Activated gamma-delta T cell treated with anti-CD3 and anti-CD28 coated beads, Interleukin-2, amount 50 U/mL, for 16 hours (primary cell): Measurements from ENCODE around the gene ETV5.
"Not testable (repeated sequence)": the region's sequence is repeated elsewhere in the genome, so short reads cannot be mapped to it uniquely, and the experiment has no call there.

ENCODE experiments used
- DNase-seq: peaks from one replicate; pipeline ENCODE4 v3.0.0-alpha.2; 2020; ENCODE audit warnings: low read depth

The ETV5 gene

GRCh38 chr3:186067360-186068242 lies 41.3 kb downstream of the ETV5 start:
- DNase-seq: no peak

GRCh38 chr3:186060222-186060621 lies 48.7 kb downstream of the ETV5 start:
- no peak for DNase-seq

DNA sequence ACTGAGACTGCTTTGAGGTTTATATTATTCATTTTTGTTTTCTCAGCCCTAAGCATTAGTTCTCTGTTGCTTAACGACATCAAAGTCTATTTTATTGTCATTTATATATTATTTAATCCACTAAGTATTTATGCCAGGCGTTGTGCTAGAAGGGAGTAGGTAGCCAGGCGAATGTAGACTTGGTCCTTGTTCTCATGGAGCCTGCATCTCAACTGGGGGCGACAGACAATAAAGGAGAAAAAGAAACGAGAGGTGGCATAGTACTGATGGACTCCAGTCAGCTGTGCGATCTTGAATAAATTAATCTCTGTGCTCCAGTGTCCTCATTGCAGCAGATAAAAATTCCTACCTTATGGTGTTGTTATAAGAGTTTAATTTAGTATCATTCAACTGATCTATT lies 49.7 kb downstream of the ETV5 start:
- DNase-seq: no peak

DNA sequence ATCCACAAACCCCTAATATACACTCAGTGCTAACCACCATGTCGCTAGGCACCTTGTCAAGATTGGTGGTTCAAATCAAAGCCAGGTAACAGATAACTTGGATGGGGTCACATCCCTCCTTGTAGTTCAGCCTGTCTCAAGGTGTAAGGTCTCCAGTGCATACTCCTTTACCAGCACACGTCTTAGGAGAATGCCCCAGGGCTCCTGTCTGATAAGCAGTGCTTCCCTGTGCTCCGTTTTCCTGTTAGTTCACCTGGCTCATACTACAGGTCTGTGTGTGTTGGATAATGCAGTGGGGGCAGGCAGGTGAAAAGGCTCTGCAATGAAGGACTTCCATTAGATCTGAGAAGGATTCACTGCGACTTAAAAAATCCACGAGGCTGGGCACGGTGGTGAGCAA lies 50.7 kb downstream of the ETV5 start:
- no peak for DNase-seq

DNA sequence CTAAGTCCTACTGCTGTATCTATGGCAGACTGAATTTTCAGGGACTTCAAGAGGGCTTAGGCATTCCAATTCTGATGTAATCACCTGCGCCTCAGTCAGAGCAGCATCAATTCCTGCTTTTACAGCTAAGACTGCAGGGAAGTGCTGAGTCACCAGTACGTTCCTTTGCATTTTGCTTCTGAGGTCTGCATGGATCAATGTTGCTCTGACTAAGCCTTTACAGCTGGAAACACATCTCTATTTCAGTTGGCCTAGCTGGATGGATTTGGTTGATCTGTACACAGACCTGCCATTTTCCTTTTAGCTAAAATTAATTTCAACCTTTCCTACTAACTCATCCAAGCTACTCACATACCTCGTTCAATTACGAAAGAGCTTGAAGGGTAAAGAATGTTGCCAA lies 51.3 kb downstream of the ETV5 start:
- no peak for DNase-seq

DNA sequence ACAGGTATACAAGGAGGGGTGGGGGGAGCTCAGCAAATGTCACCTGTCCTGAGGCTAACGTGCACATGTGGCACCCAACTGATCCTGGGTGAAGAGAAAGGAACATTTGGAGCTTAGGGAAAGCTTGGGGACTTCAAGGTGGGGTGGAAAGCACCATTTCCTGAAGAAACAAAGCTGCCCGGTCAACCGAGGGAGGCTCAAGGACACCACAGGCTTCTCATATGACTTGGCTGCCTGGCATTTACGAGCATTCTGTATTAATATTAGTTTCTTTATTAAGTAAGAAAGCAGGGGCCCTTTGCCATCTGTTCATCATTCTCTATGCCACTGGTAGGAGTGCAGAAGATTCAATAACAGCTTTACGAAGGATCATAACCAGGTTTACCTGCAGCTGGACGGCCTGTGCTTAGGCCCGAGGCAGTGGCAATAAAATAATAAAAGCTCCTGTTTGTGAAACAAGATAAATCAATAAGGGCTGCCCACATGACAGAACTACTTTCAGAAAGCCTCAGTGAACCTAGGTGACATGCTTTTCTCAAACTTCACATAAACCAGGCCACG lies 54.0 kb downstream of the ETV5 start:
- DNase-seq: no peak

GRCh38 chr3:186053954-186054791 lies 54.7 kb downstream of the ETV5 start:
- DNase-seq: no peak

DNA sequence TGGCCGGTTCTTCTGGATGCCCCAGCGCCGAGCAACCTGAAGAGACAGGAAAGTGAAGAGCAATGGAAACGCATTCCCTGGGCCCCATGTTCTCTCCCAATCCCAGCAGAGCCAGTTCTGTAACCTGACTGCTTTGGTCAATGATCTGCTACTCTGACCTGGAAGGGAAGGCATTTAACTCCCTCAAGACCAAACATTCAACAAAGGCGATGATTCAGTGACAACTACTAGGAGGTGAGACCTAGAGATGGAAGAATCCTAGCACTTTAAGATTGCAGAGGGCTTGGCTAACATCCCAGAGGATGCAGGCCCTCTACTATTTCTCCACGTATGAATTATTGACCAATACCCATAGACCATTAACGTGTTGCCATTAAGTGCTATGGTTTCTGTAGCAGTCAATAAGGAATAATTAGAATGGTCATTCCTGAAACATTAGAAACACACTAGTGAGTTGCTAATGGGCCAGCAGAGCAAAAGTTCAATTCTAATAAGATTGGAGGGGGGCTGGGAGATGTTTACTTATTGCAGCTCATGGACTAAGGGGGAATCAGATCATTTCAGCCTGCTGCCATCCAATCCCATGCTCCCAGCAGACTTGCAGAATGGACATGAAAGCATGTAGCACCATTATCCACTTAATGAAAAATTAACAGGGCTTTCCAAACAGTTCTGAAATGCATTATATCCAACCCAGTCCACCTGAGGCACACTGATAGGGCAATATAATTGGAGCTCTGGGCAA lies 56.6 kb downstream of the ETV5 start:
- no peak for DNase-seq

GRCh38 chr3:186049001-186049400 lies 59.9 kb downstream of the ETV5 start:
- no peak for DNase-seq

DNA sequence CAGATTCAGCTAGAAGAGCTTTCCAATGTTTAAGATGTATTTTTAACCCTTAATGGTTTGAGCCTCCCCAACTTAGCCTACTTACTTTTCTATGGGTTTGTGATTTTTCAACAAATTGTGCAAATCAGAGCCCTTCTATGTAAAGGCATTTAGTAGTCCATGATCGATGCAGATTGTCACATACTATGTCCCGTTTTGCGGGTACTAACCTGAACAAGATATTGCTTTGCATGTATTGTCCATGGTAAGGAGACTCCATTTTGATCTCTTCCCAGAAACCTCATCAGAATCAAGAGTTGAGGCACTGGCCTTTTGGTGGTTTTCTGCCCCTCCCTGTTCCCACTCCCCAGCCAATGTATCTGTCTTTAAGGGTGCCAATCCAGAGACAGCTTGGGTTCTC lies 60.8 kb downstream of the ETV5 start:
- no peak for DNase-seq

- DNase-seq: no peak
Measured at GRCh38 chr3:186046838-186047237, 62.1 kb downstream of the ETV5 start.

- no peak for DNase-seq
Measured at GRCh38 chr3:186044968-186045367, 63.9 kb downstream of the ETV5 start.

DNA sequence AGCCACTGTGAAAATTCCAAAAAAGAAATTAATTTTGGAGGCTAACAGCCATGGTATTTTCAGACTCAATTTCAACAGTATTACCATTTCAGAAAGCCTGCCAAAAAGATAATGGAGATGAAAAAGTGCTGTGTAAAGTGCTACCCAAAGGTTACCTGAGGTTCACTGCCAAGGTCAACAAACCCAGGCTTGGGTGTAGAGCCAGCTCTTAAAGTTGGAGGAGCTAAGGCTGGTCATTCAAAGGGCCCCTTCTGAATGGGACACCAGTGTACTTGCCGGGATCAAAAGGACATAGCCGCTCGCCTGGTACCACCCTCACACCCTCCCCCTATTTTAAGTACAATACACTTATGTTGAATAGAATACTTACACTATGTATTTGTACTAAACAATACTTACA lies 64.5 kb downstream of the ETV5 start:
- no peak for DNase-seq

DNA sequence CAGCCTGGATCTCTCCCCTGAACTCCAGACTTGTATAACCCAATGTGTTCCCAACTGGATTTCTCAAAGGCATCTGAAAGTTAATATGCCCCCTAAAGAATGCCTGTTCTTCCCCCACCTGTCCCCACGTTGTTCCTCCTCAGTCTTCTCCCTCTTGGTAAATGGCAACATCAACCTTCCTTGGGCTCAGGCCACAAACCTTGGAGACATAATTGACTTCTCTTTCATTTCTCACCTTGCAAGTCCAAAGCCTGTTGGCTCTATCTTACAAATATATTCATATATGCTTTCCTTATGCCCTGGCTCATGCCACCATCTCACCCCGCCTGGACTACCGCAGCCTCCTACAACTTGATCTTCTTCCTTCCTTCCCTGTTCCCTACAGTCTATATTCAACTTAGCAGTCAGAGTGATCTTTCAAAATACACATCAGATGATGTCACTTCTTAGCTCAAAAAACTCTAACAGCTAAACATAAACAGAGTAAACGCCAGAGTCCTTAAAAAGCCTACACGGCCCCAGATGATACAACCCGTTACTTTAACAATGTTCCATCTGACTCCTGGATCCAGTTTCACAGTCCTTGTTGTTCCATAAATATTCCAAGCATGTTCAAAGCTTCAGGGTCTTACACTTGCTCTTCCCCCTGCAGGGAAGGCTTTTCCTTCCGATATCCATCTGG lies 66.2 kb downstream of the ETV5 start:
- no peak for DNase-seq

DNA sequence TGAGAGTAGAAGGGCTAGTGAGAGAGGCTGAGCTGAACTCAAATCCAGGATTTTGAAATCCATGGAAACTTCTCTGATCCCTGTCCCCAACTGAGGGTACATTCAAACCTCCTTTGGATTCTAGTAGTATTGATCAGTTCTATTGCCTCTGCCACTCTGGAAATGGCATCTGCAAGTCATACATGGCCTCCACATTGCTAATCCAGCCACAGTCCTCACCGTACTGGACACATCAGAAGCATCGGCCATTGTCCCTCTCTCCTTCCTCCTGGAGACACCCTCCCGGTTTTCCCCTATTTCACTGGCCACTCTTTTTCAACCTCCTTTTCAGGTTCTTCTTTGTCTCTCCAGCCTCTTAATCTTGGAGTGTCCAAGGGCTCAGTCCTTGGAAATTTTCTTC lies 66.9 kb downstream of the ETV5 start:
- no peak for DNase-seq

- no peak for DNase-seq
Measured at GRCh38 chr3:186038360-186038759, 70.5 kb downstream of the ETV5 start.

DNA sequence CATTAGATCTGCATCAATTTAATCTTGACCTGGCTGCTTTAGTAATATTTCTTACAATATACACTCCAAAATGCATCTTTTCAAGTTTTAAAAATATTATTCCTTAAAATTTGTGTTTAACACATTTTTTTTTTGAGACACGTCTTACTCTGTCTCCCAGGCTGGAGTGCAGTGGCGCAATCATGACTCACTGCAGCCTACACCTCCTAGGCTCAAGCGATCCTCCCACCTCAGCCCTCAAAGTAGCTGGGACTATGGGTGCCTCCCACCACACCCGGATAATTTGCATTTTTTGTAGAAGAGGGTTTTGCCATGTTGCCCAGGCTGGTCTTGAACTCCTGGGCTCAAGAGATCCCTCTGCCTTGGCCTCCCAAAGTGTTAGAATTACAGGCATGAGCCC lies 73.6 kb downstream of the ETV5 start:
- no peak for DNase-seq

GRCh38 chr3:186032321-186032720 lies 76.6 kb downstream of the ETV5 start:
- DNase-seq: no peak

DNA sequence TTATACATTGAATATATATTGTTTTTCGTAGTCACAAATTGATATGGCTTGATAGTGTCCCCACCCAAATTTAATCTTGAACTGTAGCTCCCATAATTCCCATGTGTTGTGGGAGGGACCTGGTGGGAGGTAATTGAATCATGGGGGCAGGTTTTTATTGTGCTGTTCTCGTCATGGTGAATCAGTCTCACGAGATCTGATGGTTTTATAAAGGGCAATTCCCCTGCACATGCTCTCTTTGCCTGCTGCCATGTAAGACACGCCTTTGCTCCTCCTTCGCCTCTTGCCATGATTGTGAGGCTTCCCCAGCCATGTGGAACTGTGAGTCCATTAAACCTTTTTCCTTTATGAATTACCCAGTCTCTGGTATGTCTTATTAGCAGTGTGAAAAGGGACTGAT lies 82.9 kb downstream of the ETV5 start:
- not testable (repeated sequence) for DNase-seq

DNA sequence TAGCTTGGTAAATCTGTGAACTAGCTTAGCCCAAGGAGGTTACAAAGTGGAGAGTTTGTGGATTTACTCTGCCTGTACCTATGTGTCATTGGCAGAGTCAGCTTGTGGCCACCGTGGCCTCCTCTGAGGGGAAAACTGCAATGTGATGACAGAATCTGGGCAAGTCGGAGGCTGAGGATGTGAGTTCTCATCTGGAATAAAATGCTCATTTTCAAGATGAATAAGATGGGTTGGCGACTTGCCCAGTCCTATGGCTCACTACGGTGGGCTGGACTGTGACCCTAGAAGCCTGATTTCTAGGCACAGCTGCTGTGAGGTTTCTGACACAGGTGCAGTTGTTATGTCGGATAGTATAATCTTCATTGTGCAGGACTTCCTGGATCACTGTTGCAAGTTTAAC lies 83.7 kb downstream of the ETV5 start:
- DNase-seq: no peak

- no peak for DNase-seq
Measured at GRCh38 chr3:186024210-186024609, 84.7 kb downstream of the ETV5 start.

GRCh38 chr3:186022931-186023330 lies 86.0 kb downstream of the ETV5 start:
- DNase-seq: no peak
